Measurements from ENCODE around the gene CPA2.

- TF ChIP-seq REST (IDR thresholded peaks at IDR 0.05; ENCODE audit: unreplicated experiment): no peak
- no peak for TF ChIP-seq CTCF (conservative IDR thresholded peaks at IDR 0.05; ENCODE audit: low read depth in 2 of 2)
- TF ChIP-seq JUNB (IDR thresholded peaks at IDR 0.05; ENCODE audit: unreplicated experiment): no peak
- TF ChIP-seq CREB1 (CRISPR knock-in tag; IDR thresholded peaks at IDR 0.05; ENCODE audit: low read depth): no peak
- no peak for TF ChIP-seq EZH2 (IDR thresholded peaks at IDR 0.05; ENCODE audit: low read depth, unreplicated experiment)
These were observed 37.3 kb downstream of the CPA2 start for GRCh38 chr7:130303982-130304381.
